PC-3 (cell line): ENCODE results near the gene SLC35E4. TPM values are rescaled to one million over a fixed set of nuclear protein-coding genes. Genes with fewer than 3 reads are reported as not detected.

ENCODE experiments used
- ATAC-seq: fragments of 200-7000 bp; cut with Tn5 transposase; 2 replicates; pipeline ENCODE4 v1.9.1; 2020; ENCODE audit warnings: mild to moderate bottlenecking, moderate library complexity
- BruUV-seq: library from RNA; stranded (reverse); fragments of 400-500 nt; replicated peaks from 2 replicates; lab custom pipeline; 2021; lab: Mats Ljungman, UMichigan
- CTCF ChIA-PET: fragments of 300-600 bp; sonication (Branson Sonifier 250); formaldehyde crosslinking; loops from one replicate; lab custom pipeline; 2022; ENCODE audit warnings: antibody characterized with exemption; lab: Charles Lee
- POLR2A ChIA-PET: fragments of 300-600 bp; sonication (Branson Sonifier 250); formaldehyde crosslinking; loops from one replicate; lab custom pipeline; 2022; ENCODE audit warnings: antibody characterized with exemption; ENCODE audit not compliant: unreplicated experiment; lab: Charles Lee
- DNase-seq: peaks from one replicate; pipeline ENCODE4 v3.0.0-alpha.2; 2015
- H2AFZ ChIP-seq: fragments of 300-600 bp; sonication (generic); 2 replicates; pipeline ENCODE4 v1.6.0; 2016; ENCODE audit warnings: antibody characterized with exemption, low read length
- H3F3A ChIP-seq: fragments of 300-600 bp; sonication (generic); one replicate; pipeline ENCODE4 v1.6.0; 2017; ENCODE audit warnings: antibody characterized with exemption, low read length, control low read depth, mild to moderate bottlenecking; ENCODE audit not compliant: unreplicated experiment
- H3K27ac ChIP-seq: fragments of 300-600 bp; sonication (generic); 2 replicates; pipeline ENCODE4 v1.5.1; 2016; ENCODE audit warnings: mild to moderate bottlenecking, low read length
- H3K27me3 ChIP-seq: fragments of 300-600 bp; sonication (generic); 2 replicates; pipeline ENCODE4 v1.6.1; 2016; ENCODE audit warnings: low read length, mixed read lengths
- H3K36me3 ChIP-seq: fragments of 300-600 bp; sonication (generic); 2 replicates; pipeline ENCODE4 v1.6.1; 2016; ENCODE audit warnings: low read depth, mixed run types, low read length, mixed read lengths
- H3K4me1 ChIP-seq: fragments of 300-600 bp; sonication (generic); 2 replicates; pipeline ENCODE4 v1.5.1; 2016; ENCODE audit warnings: low read length; ENCODE audit not compliant: insufficient read depth
- H3K4me2 ChIP-seq: fragments of 300-600 bp; sonication (generic); 2 replicates; pipeline ENCODE4 v1.6.0; 2016; ENCODE audit warnings: low read length
- H3K4me3 ChIP-seq: fragments of 300-600 bp; sonication (generic); 2 replicates; pipeline ENCODE4 v1.5.1; 2016; ENCODE audit warnings: mild to moderate bottlenecking, low read length, mixed read lengths
- H3K79me2 ChIP-seq: fragments of 300-600 bp; sonication (generic); 2 replicates; pipeline ENCODE4 v1.6.1; 2017; ENCODE audit warnings: low read length, mixed read lengths
- H3K9ac ChIP-seq: fragments of 300-600 bp; sonication (generic); 2 replicates; pipeline ENCODE4 v1.6.0; 2016; ENCODE audit warnings: mild to moderate bottlenecking, low read length
- H3K9me2 ChIP-seq: fragments of 300-600 bp; sonication (generic); replicated peaks from 2 replicates; pipeline ENCODE4 v1.6.1; 2016; ENCODE audit warnings: mixed run types, low read length, mixed read lengths
- H3K9me3 ChIP-seq: fragments of 300-600 bp; sonication (generic); 2 replicates; pipeline ENCODE4 v1.6.1; 2016; ENCODE audit warnings: low read length, mixed read lengths
- H4K20me1 ChIP-seq: fragments of 300-600 bp; sonication (generic); 2 replicates; pipeline ENCODE4 v1.6.1; 2016; ENCODE audit warnings: low read length, mixed read lengths
- EZH2 ChIP-seq: fragments of 300-600 bp; sonication (generic); IDR thresholded peaks from one replicate; pipeline ENCODE4 v1.6.1; 2017; ENCODE audit warnings: antibody characterized with exemption, mild to moderate bottlenecking, low read length; ENCODE audit not compliant: unreplicated experiment
- EZH2phosphoT487 ChIP-seq: fragments of 300-600 bp; sonication (generic); IDR thresholded peaks from 2 replicates; pipeline ENCODE4 v1.6.1; 2018; ENCODE audit warnings: mild to moderate bottlenecking, antibody characterized with exemption, low read length, borderline replicate concordance
- intact Hi-C: fragments of 100-400 bp; cut with micrococcal nuclease; formaldehyde crosslinking; loops from 2 replicates; pipeline ENCODE4 v1.9.0; 2023
- total RNA-seq: library from RNA; depleted of rRNA; stranded (reverse); fragments of >200 nt; gene quantifications from 2 replicates; pipeline ENCODE4 v1.2.3, GENCODE V29; 2014
- TF ChIP-seq, protein P1 (sequence below): fragments of 300-600 bp; sonication (generic); conservative IDR thresholded peaks from 2 replicates; pipeline ENCODE4 v1.5.1; 2017; ENCODE audit warnings: antibody characterized with exemption, low read depth, mild to moderate bottlenecking, low read length

The SLC35E4 gene
- total RNA-seq, 1 experiment from 2014 or later, result 16.8 TPM

DNA sequence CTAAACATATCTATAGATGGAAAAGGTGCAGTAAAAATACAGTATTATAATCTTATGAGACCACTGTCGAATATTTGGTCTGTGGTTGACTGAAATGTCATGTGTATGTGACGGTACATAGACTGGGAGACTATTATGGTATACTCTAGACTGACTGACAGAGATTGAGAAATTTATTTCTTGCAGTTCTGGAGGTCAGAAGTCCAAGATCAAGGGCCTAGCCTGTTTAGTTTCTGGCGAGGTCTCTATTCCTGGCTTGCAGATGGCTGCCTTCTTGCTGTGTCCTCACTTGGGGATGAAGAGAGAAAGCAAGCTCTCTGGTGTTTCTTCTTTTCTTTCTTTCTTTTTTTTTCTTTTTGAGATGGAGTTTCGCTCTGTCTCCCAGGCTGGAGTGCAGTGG is 51.8 kb downstream of the SLC35E4 start:
- BruUV-seq, result no TSS peak
- Histone ChIP-seq H3K79me2 (no peaks in the 10 kb centered on the region), H3K4me2 (no peak overlapping the region), H3K9ac (no peak overlapping the region), H4K20me1 (no peaks in the 10 kb centered on the region), H3K9me2 (no peaks in the 10 kb centered on the region), H3F3A (no peaks in the 10 kb centered on the region), H3K27me3 (no peaks in the 10 kb centered on the region), H3K9me3 (no peaks in the 10 kb centered on the region), H2AFZ (no peak overlapping the region), H3K36me3 (no peaks in the 10 kb centered on the region), H3K27ac (no peak overlapping the region), H3K4me3 (no peak overlapping the region), H3K4me1 (no peaks in the 10 kb centered on the region)
- TF ChIP-seq EZH2phosphoT487 (no peak), EZH2 (no peak)
- TF ChIP-seq, protein P1, sequence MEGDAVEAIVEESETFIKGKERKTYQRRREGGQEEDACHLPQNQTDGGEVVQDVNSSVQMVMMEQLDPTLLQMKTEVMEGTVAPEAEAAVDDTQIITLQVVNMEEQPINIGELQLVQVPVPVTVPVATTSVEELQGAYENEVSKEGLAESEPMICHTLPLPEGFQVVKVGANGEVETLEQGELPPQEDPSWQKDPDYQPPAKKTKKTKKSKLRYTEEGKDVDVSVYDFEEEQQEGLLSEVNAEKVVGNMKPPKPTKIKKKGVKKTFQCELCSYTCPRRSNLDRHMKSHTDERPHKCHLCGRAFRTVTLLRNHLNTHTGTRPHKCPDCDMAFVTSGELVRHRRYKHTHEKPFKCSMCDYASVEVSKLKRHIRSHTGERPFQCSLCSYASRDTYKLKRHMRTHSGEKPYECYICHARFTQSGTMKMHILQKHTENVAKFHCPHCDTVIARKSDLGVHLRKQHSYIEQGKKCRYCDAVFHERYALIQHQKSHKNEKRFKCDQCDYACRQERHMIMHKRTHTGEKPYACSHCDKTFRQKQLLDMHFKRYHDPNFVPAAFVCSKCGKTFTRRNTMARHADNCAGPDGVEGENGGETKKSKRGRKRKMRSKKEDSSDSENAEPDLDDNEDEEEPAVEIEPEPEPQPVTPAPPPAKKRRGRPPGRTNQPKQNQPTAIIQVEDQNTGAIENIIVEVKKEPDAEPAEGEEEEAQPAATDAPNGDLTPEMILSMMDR, result no peak
- intact Hi-C loops, result no loop called here
- ChIA-PET CTCF (no interaction called here), POLR2A (no interaction called here)
- ATAC-seq (no peak), DNase-seq (no peak)

DNA sequence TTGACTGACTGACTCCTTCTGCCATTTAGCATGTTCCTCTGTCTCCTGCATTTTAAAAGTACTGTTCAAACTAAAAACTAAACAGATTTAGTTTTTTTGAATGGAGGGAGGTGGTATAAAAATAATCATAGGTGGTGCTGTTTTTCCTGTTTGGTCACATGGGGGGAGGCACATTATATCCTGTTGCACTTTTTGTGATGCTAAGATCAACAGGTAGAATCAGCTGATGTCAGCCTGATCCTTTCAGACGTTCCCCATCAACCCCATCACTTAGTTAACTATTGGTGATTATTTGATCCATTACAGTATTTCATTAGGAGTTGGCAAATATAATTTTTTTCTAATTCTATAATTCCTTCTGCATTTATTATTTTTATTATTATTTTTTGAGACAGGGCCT is 54.0 kb downstream of the SLC35E4 start:
- Histone ChIP-seq H3K9ac (no peak overlapping the region), H3K27ac (no peak overlapping the region), H3K4me2 (no peak overlapping the region), H3F3A (no peaks in the 10 kb centered on the region), H3K9me2 (no peaks in the 10 kb centered on the region), H3K79me2 (no peaks in the 10 kb centered on the region), H3K9me3 (no peaks in the 10 kb centered on the region), H3K27me3 (no peaks in the 10 kb centered on the region), H3K4me3 (no peak overlapping the region), H2AFZ (no peak overlapping the region), H3K36me3 (no peaks in the 10 kb centered on the region), H4K20me1 (no peaks in the 10 kb centered on the region), H3K4me1 (peaks cover 4% of the 10 kb centered on the region; the same call in 1 of the 2 replicates)
- DNase-seq (no peak), ATAC-seq (no peak)
- no peak for TF ChIP-seq EZH2
- TF ChIP-seq, protein P1, result no peak
- no peak for TF ChIP-seq EZH2phosphoT487
- intact Hi-C loops, result loop anchor here (10.0 kb wide), 1 partner anchor 65 kb away; no protein-coding TSS in a partner anchor
- BruUV-seq, result no TSS peak
- ChIA-PET POLR2A (no interaction called here), CTCF (no interaction called here)

DNA sequence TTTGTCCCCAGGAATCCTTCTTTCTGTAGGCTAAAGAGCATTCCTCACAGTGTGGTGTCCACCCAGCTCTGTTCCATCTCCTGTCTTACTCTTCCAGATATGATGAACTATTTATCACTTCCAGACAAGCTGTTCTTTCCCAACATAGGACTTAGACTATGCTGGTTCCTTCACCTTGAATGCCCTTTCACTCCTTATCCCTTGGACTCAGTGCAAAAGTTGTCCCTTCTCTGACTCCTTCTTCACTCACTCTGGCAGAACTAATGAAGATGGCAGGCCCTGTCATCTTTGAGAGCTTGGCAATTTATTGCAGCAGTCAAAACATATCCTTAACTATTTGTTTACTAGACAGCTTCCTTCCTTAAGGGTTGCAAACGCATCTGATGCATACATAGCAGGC is 55.6 kb downstream of the SLC35E4 start:
- Histone ChIP-seq H3K79me2 (no peaks in the 10 kb centered on the region), H3K27me3 (no peaks in the 10 kb centered on the region), H3K9me2 (no peaks in the 10 kb centered on the region), H3K4me3 (no peak overlapping the region), H3K36me3 (no peaks in the 10 kb centered on the region), H3K4me2 (no peak overlapping the region), H2AFZ (no peak overlapping the region), H3F3A (no peaks in the 10 kb centered on the region), H3K4me1 (peaks cover 9% of the 10 kb centered on the region; the same call in 1 of the 2 replicates), H3K9me3 (no peaks in the 10 kb centered on the region), H3K9ac (no peak overlapping the region), H4K20me1 (no peaks in the 10 kb centered on the region), H3K27ac (no peak overlapping the region)
- ATAC-seq, result no peak
- no peak for DNase-seq
- ChIA-PET CTCF (no interaction called here), POLR2A (no interaction called here)
- intact Hi-C loops, result loop anchor here (10.0 kb wide), 1 partner anchor 64 kb away; no protein-coding TSS in a partner anchor
- TF ChIP-seq EZH2phosphoT487, result no peak
- TF ChIP-seq EZH2, result no peak
- TF ChIP-seq, protein P1, result no peak
- BruUV-seq, result no TSS peak
